ENCODE measurements around the gene SLC6A13.

The SLC6A13 gene

DNA sequence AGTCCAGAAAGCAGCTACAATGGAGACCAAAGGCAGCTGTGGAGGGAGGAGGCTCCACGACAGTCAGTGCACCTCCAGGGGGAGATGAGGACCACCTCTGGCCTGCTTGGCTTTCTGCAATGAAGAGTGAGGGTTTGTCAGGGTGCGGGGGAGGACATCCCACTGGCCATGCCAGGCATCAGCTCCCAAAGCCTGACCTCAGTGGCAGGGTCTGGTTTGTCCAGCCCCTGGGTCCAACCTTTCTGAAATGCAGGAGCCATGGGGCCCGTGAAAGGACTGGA, 83.9 kb downstream of the SLC6A13 start:
- no peak for DNase-seq (ENCODE audit: low read depth, low spot score)

DNA sequence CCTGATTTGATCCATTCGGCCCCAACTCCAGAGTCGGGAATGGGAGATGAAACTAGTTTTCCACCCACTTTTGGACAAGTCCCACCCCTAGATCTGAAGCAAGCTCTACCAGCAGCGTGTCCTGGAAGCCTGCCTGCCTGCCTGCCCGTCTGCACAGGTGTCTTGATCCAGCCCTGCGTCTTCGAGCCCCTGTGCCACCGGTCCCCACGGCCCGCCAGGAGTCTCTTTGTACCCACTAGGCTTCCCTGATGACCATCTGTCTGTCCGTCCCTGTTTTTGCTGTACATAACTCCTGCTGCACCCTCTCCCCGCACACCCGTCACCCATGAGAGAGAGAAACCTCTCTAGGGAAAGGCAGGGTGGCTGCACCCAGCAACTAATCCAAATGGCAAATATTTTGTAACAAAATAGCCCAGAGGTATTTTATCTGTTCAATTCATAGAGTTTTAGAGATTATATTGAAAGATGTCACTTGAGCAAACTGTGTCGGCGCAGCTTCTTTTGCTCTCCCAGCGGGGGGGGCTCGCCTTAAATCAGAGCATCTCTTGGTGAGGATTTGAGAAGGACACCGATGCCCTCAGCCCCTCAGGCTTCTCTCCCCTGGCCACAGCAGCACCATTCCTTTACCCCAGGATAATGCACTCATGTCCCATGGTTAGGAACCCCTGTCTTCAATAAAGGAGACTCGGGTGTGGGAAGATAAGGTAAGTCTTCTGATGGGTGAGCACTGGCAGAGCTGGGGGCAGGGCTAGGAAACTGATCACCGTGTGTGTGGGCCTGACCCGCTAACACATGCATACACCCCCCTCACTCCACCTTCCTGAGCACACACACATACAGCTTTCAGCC, 84.4 kb downstream of the SLC6A13 start:
- DNase-seq (ENCODE audit: low read depth, low spot score), result no peak

DNA sequence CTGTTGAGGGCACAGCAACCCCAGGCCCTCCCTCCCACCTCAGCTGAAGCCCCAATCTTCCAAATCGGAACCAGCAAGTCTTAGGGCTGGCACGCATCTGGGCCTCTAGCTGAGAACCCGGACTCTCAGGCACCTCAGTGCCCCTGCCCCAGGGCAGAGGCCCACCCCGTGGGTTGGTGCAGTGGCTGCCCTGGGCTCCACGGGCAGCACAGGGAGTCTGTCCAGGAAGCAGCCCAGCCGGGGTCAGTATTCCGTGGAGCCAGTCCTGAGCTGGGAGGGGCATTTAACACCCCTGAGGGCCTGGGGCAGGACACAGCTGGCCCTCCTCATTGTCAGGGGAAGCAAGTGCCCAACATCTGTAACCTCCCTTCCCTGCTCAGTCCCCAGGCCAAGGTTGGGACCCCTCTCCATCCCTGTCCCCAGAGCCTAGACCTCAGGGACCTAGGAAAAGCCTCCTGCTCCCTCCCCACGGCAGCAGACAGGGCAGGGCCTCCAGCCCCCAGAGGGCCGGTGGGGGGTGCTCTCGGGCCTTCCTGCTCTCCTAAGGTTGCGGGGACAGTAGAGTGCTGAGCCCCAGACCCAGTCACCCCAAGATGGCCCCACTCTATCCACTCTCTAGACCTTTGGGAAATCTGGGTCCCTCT, 85.2 kb downstream of the SLC6A13 start:
- DNase-seq (ENCODE audit: low read depth, low spot score), result no peak

DNA sequence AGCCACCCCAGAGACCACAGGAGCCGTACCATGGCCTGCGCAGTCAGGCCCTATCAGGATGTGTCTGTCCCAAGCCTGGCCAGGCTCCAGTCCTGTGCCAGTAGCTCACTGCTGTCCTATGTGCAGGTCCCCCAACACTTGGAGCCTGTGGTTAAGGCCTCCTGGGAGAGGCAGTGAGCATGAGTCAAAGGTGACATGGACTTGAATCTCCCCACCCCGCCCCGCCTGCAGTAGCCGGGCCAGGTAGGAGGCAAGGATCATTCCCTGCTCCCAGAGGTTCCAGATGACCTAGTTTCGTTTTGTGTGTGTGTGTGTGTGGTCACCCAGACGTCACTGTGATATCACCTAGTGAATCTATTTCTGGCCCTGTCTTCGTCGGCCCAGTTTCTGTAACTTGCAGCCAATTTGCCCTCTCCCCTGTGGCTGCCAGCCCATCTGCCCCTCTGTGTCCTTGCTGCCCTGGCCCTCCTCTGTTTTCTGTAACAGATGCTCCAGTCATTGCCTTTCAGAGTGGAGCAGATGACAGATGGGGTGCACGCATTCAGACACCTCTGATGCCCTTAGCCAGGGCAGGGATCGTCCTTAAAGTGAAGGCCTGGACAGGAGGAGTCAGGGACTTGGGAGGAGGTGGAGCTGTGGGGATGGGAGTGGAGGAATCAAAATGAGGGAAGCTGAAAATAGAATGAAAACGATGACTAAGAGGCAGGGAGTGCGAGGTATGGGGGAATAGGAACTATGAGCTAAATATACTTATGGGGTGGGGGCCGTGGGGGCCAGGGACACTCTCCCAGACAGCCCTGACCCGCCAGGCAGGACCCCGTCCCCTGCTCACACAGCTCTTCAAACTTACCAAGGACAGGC, 86.1 kb downstream of the SLC6A13 start:
- DNase-seq (ENCODE audit: low read depth, low spot score), result no peak

DNA sequence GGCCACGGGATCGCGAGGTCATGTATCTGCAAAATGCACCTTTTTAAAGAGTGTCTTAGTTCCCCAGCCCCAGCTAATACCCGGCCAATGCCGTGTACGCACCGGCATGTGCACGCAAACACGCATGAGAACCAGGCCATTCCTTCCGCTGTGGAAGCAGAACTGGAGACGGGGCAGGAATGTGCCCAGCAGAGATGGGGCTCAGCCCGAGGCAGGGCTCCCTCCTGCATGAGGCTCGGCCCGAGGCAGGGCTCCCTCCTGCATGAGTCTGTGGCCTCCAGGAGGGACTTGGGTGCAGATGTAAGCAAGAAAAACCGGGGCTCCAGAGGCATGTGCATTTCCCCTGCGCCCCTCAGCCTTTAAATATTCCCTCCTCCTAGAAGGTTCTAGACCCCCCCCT, 86.9 kb downstream of the SLC6A13 start:
- no peak for DNase-seq (ENCODE audit: low read depth, low spot score)

DNA sequence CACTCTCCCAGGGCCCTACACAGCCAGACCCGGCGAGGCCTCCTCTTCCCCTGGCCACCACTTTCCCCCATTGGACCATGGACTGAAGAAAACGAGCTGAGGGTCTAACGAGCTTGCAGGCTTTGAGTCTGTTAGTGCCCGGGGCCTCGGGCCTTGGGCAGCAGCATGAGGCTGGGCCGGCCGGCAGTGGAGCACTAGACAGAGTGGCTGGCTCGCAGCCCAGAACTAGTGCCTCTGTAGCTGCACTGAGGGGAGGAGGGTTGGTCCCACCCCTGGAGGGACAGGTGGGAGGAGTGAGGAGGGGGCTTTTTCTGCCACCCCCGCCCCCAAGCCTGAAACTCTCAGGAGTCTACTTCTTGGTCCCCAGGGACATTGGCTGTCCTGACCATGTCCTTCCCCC, 87.4 kb downstream of the SLC6A13 start:
- DNase-seq (ENCODE audit: low read depth, low spot score), result no peak

DNA sequence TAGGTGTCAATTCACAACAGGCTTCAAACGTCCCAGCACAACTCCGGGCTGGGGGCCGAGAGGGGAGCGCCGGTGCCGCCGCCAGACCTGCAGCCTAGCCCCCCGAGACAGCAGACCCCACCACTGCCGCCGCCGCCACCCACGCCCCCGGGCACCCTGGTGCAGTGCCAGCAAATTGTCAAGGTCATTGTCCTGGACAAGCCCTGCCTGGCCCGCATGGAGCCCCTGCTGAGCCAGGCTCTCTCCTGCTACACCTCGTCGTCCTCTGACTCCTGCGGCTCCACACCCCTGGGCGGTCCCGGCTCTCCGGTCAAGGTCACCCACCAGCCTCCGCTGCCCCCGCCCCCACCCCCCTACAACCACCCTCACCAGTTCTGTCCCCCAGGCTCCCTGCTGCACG, 88.0 kb downstream of the SLC6A13 start:
- DNase-seq (ENCODE audit: low read depth, low spot score), result no peak

DNA sequence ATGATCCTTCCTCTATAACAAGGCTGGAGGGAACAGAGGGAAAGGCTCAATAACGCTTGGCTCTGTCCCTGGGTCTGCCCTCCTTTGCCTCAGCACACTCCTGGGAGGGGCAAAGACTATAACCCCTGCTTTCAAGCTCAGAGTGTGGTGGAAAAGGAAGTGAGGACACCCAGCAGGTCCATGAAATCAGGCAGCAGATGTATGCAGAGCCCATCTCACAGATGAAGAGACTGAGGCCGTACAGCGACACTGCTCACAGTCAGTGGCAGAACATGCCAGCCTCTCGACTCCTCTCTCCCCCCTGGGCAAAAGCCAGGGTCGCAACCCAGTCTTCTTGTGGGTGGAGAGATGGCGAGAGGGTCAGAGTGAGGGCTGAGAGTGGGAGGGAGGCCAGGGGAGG, 88.5 kb downstream of the SLC6A13 start:
- DNase-seq (ENCODE audit: low read depth, low spot score), result no peak

DNA sequence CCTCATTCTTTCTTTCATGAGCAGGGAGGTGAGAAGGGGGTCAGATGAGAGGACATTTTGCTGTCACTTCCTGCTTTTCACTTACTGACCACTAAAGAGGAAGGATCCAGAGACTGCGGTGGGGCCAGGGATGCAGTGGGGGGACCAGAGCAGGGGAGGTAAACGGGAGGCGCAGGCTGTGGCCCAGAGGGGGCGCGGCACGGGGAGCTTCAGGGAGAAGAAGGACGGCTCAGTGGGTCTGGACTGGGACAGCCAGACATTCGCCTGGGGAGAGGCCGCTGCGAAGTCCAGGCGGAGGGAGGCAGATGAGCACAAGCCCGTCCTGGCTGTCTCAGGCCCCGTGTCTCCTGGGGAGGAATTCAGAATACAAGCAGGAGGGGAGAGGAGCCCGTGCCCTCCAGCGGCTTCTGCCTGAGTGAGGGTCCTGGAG, 89.9 kb downstream of the SLC6A13 start:
- no peak for DNase-seq (ENCODE audit: low read depth, low spot score)

DNA sequence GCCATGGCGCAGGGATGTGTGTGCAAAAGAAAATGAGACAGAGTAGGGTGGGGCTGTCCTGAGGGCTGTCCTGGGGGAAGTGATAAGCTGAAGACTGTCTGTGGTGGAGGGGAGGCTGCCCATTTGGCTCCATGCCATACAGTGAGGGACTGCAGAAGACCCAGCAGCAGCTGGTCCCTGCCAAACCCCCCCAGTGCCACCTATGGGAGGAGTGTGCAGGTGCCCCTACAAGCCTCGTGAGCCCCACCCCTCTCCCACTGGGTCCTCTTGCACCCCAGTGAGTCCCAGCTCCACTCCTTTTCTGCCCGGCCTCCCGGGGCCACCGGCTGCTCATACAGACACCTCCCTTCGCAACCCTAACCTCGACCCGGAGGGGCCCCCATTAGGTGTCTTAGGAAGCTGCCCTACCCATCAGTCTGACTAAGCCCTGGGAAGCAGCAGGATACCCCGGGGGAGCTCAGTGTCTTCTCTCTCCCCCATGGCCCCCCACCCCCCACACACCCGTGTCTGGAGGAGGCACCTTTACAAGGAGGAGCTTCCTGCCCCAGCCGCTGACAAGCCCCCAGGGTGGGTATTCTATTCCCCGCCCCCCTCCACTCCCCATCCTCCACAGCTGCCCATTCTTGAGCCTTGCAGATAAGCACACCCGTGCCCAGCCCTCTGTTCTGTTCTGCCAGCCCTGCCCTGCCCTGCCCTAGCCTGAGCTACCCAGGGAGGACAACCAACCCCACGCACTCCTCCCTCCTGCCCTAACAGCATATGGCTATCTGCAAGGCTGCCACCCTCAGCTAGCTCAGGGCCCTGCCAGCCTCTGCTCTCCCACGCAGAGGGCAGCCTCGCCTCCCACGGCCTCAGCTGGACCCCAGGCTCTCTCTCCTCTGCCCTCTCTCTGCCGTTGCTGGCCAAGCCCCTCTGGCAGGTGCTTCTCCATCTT, 90.6 kb downstream of the SLC6A13 start:
- no peak for DNase-seq (ENCODE audit: low read depth, low spot score)

DNA sequence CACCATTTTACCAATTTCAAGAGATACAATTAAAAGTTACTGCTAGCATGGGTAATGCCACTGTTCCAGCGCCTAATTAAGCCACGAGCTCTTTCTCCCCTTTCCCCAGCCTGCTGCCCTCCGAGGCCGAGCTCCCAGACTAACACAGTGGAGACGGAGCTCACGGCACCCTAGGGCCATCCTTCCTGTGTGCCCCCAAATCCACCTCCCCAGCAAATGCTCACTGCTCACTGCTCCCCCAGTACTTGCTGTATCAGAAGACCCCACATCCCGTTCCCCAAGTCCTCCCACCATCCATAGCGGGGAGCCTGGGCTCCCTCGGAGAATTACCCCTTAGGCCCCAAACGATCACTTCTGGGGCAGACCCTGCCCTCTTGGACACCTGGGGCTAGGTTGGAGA, 91.4 kb downstream of the SLC6A13 start:
- no peak for DNase-seq (ENCODE audit: low read depth, low spot score)

Data from activated CD4-positive, CD25-positive, alpha-beta regulatory T cell treated with anti-CD3 and anti-CD28 coated beads, Interleukin-2, amount 50 U/mL, for 16 hours (primary cell).